B cell (primary cell): Measurements from ENCODE around the gene SIGLEC10. TPM values are rescaled to one million over a fixed set of nuclear protein-coding genes. Genes with fewer than 3 reads are reported as not detected.

Source experiments
- polyA plus RNA-seq: library from polyadenylated mRNA; depleted of rRNA; stranded (reverse); fragments of >200 nt; gene quantifications from 2 replicates; pipeline ENCODE4 v1.2.3, GENCODE V29; 2012
- small RNA-seq: library from RNA; depleted of rRNA; stranded (forward); fragments of <200 nt; gene quantifications from one replicate; pipeline ENCODE3, GENCODE V24; 2012; ENCODE audit warnings: low replicate concordance, low read depth; ENCODE audit not compliant: insufficient read length
- total RNA-seq, 2 donors: library from RNA; stranded (reverse); fragments of 120-200 nt in 1 of 2; gene quantifications; 1 replicate in 1 of 2; 2 replicates in 1 of 2; pipeline versions ENCODE4 v1.2.3 to v1.2.4, GENCODE V29; 2013 to 2022

The SIGLEC10 gene
- total and polyA plus RNA-seq, 2 donors (not counting 1 experiment from before 2014, with no cell fraction given) = 49.1 to 87.6 TPM

Small RNAs within 50 kb of the gene (small RNA-seq; reads per million reads assigned to genes)
- not detected for gene AC020914.5

Other genes starting within 250 kb of the SIGLEC10 start
- gene CD33, start 192.6 kb downstream of the SIGLEC10 start, total RNA-seq = 0.49 TPM in 1 of 2 replicates, not detected in the other
- gene CD33, start 192.6 kb downstream of the SIGLEC10 start, polyA plus RNA-seq = 0.78 and 1.3 TPM in 2 replicates
- gene SIGLECL1, start 166.6 kb downstream of the SIGLEC10 start, total RNA-seq = not detected in 2 replicates
- not detected in 2 replicates for gene SIGLECL1, start 166.6 kb downstream of the SIGLEC10 start, polyA plus RNA-seq
- gene IGLON5, start 106.0 kb downstream of the SIGLEC10 start, total RNA-seq = not detected in 2 replicates
- not detected in 2 replicates for gene IGLON5, start 106.0 kb downstream of the SIGLEC10 start, polyA plus RNA-seq
- 1.7 and 1.8 TPM in 2 replicates for gene VSIG10L, start 75.5 kb downstream of the SIGLEC10 start, total RNA-seq
- gene VSIG10L, start 75.5 kb downstream of the SIGLEC10 start, polyA plus RNA-seq = 1.3 and 1.4 TPM in 2 replicates
- gene ETFB, start 51.3 kb downstream of the SIGLEC10 start, total RNA-seq = 33.3 and 38.6 TPM in 2 replicates
- 72.4 and 76.5 TPM in 2 replicates for gene ETFB, start 51.3 kb downstream of the SIGLEC10 start, polyA plus RNA-seq
- 0.87 and 1.9 TPM in 2 replicates for gene CLDND2, start 48.6 kb downstream of the SIGLEC10 start, total RNA-seq
- 0.14 TPM in 1 of 2 replicates, not detected in the other for gene CLDND2, start 48.6 kb downstream of the SIGLEC10 start, polyA plus RNA-seq
- gene NKG7, start 45.0 kb downstream of the SIGLEC10 start, total RNA-seq = 1.9 and 2.6 TPM in 2 replicates
- gene NKG7, start 45.0 kb downstream of the SIGLEC10 start, polyA plus RNA-seq = 6.6 and 10.1 TPM in 2 replicates
- gene LIM2, start 29.7 kb downstream of the SIGLEC10 start, total RNA-seq = not detected in 2 replicates
- gene LIM2, start 29.7 kb downstream of the SIGLEC10 start, polyA plus RNA-seq = not detected in 2 replicates
- gene C19orf84, start 27.1 kb downstream of the SIGLEC10 start, total RNA-seq = not detected in 2 replicates
- gene C19orf84, start 27.1 kb downstream of the SIGLEC10 start, polyA plus RNA-seq = not detected in 2 replicates
- not detected in 2 replicates for gene SIGLEC8, start 40.8 kb upstream of the SIGLEC10 start, total RNA-seq
- not detected in 2 replicates for gene SIGLEC8, start 40.8 kb upstream of the SIGLEC10 start, polyA plus RNA-seq
- gene CEACAM18, start 60.9 kb upstream of the SIGLEC10 start, total RNA-seq = not detected in 2 replicates
- not detected in 2 replicates for gene CEACAM18, start 60.9 kb upstream of the SIGLEC10 start, polyA plus RNA-seq
- not detected in 2 replicates for gene SIGLEC12, start 84.2 kb upstream of the SIGLEC10 start, total RNA-seq
- gene SIGLEC12, start 84.2 kb upstream of the SIGLEC10 start, polyA plus RNA-seq = 0.12 and 0.24 TPM in 2 replicates
- gene SIGLEC6, start 114.0 kb upstream of the SIGLEC10 start, total RNA-seq = 21.2 and 28.9 TPM in 2 replicates
- gene SIGLEC6, start 114.0 kb upstream of the SIGLEC10 start, polyA plus RNA-seq = 12.3 and 35.4 TPM in 2 replicates
- gene ZNF175, start 153.6 kb upstream of the SIGLEC10 start, total RNA-seq = 31.3 and 33.0 TPM in 2 replicates
- gene ZNF175, start 153.6 kb upstream of the SIGLEC10 start, polyA plus RNA-seq = 3.2 and 4.6 TPM in 2 replicates
- 0.84 and 2.1 TPM in 2 replicates for gene SIGLEC5, start 212.8 kb upstream of the SIGLEC10 start, total RNA-seq
- gene SIGLEC5, start 212.8 kb upstream of the SIGLEC10 start, polyA plus RNA-seq = 0.12 TPM in 1 of 2 replicates, not detected in the other
- gene SIGLEC14, start 229.2 kb upstream of the SIGLEC10 start, total RNA-seq = 9.2 and 11.2 TPM in 2 replicates
- 0.29 and 30.0 TPM in 2 replicates for gene SIGLEC14, start 229.2 kb upstream of the SIGLEC10 start, polyA plus RNA-seq